ENCODE data around the gene JAML. TPM values are rescaled to one million over a fixed set of nuclear protein-coding genes. Genes with fewer than 3 reads are reported as not detected.

The JAML gene
- total RNA-seq, 4 donors from 2014 or later = 2.2 to 3.1 (median 2.6) TPM

DNA sequence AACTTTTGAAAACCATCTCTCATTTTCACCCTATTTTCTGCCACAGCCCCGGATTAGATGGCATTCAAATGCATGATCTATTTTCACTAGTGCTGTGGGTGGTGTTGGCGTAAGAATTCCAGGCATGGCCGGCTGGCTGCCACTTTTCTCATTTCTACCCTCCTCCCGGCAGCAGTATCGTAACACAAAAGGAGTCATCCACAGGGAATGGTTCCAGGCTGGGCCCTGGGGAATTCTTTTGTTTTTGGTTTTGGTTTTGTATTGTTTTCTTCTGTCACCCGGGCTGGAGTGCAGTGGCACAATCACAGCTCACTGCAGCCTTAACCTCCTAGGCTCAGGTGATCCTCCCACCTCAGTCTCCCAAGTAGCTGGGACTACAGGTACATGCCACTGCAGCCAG is 13.8 kb downstream of the JAML start:
- no peak for DNase-seq
- H3K36me3 ChIP-seq = no peaks in the 10 kb centered on the region
- H3K4me1 ChIP-seq = peaks cover 0 to 7% of the 10 kb centered on the region in 2 donors
- no peaks in the 10 kb centered on the region for H3K27me3 ChIP-seq
- H3K9me3 ChIP-seq = no peaks in the 10 kb centered on the region
- no peak overlapping the region for H3K4me3 ChIP-seq (replicated peaks in 1 of 3)
- H3K27ac ChIP-seq = no peak overlapping the region
- no peak for TF ChIP-seq POLR2A (IDR thresholded peaks at IDR 0.05)
- TF ChIP-seq, protein P1, sequence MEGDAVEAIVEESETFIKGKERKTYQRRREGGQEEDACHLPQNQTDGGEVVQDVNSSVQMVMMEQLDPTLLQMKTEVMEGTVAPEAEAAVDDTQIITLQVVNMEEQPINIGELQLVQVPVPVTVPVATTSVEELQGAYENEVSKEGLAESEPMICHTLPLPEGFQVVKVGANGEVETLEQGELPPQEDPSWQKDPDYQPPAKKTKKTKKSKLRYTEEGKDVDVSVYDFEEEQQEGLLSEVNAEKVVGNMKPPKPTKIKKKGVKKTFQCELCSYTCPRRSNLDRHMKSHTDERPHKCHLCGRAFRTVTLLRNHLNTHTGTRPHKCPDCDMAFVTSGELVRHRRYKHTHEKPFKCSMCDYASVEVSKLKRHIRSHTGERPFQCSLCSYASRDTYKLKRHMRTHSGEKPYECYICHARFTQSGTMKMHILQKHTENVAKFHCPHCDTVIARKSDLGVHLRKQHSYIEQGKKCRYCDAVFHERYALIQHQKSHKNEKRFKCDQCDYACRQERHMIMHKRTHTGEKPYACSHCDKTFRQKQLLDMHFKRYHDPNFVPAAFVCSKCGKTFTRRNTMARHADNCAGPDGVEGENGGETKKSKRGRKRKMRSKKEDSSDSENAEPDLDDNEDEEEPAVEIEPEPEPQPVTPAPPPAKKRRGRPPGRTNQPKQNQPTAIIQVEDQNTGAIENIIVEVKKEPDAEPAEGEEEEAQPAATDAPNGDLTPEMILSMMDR (IDR thresholded peaks at IDR 0.05) = no peak
- WGBS, 2 donors = 28 to 46% methylated on average over 6 of the region's 6 CpGs
- intact Hi-C loops (cut with DNase I) = no loop called here

DNA sequence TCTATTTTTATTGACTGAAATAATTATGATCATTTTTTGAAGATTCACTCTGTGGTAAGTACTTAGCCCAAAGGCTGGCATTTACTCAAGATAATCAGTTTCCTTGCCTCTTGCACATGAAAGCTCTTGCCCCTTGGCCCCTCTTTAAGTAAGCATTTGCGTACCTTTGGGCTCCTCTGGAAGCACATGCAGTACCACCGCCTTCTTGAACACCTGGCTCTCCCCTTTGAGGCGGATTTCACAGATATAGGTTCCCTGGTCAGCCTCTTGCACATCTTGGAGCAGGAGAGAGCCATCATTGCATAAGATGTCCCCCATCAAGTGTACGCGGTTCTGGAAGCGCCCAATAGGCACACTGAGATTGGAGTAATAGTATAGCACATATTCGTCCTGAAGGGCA is 14.5 kb downstream of the JAML start:
- TF ChIP-seq, protein P1 (IDR thresholded peaks at IDR 0.05) = no peak
- TF ChIP-seq POLR2A (IDR thresholded peaks at IDR 0.05) = no peak
- WGBS, 2 donors = 91 to 98% methylated on average over 7 of the region's 7 CpGs
- DNase-seq = no peak
- Histone ChIP-seq H3K36me3 (no peaks in the 10 kb centered on the region), H3K4me1 (peaks cover 0 to 7% of the 10 kb centered on the region in 2 donors), H3K27ac (no peak overlapping the region), H3K9me3 (no peaks in the 10 kb centered on the region), H3K4me3 (replicated peaks in 1 of 3) (no peak overlapping the region), H3K27me3 (no peaks in the 10 kb centered on the region)
- intact Hi-C loops (cut with DNase I) = no loop called here

DNA sequence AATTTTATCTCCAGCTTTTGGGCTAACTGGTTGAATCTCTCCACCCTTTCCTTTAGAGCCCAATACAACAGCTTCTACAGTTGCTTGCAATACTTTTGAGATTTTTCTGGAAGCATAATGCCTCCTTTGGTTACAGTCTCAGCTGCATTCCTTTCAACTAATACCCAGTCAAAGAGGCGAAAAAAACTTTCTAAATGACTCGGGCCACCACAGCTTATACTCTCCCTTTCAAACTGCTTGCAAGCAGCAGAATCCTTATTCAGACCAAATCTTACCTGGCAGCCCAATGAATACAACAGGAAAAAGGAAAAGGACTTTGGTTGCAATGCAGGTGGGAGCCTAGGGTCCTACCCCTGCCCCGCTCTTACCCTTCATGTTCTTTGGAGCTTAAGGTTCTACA is 15.8 kb downstream of the JAML start:
- no peaks in the 10 kb centered on the region for H3K9me3 ChIP-seq
- DNase-seq = no peak
- intact Hi-C loops (cut with DNase I) = no loop called here
- TF ChIP-seq, protein P1 (IDR thresholded peaks at IDR 0.05) = no peak
- no peak for TF ChIP-seq POLR2A (IDR thresholded peaks at IDR 0.05)
- peaks cover 0 to 7% of the 10 kb centered on the region in 2 donors for H3K4me1 ChIP-seq
- no peaks in the 10 kb centered on the region for H3K27me3 ChIP-seq
- WGBS, 2 donors = 73 to 86% methylated on average over 3 of the region's 3 CpGs
- no peak overlapping the region for H3K4me3 ChIP-seq (replicated peaks in 1 of 3)
- H3K36me3 ChIP-seq = no peaks in the 10 kb centered on the region
- no peak overlapping the region for H3K27ac ChIP-seq

DNA sequence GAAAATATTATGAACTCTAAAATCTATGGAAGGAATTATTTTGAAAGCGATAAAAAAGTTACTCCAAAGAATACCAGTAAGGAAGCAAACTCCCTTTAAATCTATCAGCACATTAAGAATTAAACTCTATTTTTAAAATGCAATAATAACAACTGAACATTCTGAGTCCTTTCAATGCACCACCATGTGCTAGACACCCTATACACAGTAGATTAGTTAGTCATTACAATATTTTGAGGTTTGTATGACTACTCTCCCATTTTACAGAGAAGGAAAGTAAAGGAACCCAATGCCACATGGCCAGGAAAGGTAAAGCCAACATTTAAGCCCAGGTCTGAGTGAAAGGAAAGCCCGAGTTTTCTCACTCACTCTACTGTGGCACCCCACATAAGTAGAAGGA is 17.7 kb downstream of the JAML start:
- DNase-seq = no peak
- H3K4me3 ChIP-seq (replicated peaks in 1 of 3) = no peak overlapping the region
- peaks cover 0 to 7% of the 10 kb centered on the region in 2 donors for H3K4me1 ChIP-seq
- H3K36me3 ChIP-seq = no peaks in the 10 kb centered on the region
- WGBS, 2 donors = 83 to 90% methylated on average over 2 of the region's 2 CpGs
- intact Hi-C loops (cut with DNase I) = no loop called here
- no peak overlapping the region for H3K27ac ChIP-seq
- no peak for TF ChIP-seq POLR2A (IDR thresholded peaks at IDR 0.05)
- TF ChIP-seq, protein P1 (IDR thresholded peaks at IDR 0.05) = no peak
- H3K27me3 ChIP-seq = no peaks in the 10 kb centered on the region
- no peaks in the 10 kb centered on the region for H3K9me3 ChIP-seq

DNA sequence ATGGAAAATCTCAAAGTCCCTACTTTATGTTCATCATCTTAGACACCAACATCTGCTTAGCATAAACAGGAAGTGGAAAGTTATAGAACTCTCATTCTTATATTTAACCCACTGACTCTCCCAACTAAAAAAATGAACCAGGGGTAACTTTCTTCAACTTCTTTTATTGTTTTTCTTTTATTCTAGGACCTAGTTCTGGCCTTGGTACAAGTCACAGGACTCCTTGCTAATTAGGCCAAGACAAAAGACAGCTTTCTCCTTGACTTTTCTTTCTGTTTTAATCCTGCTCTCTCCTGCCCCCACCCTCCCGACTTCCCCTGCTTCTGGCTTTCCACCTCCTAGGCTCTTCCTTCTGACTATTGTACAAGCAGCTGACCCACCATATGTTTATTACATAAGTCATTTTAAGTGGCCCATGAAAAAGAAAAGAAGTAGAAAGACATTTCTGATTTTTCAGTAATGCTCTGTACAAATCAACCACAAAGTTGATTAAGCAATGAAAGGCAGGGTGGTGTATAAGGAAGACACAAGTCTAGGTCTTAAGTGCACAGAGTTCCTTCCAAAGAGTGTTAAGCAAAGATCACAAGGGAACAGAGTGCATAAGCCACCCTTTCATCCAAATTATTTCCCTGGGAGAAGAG is 18.3 kb downstream of the JAML start:
- no peak for TF ChIP-seq POLR2A (IDR thresholded peaks at IDR 0.05)
- TF ChIP-seq, protein P1 (IDR thresholded peaks at IDR 0.05) = no peak
- intact Hi-C loops (cut with DNase I) = no loop called here

More for the DNA sequence above, 18.3 kb downstream of the JAML start:
- 48 to 60% methylated on average over 1 of the region's 1 CpG for WGBS, 2 donors
- Histone ChIP-seq H3K9me3 (no peaks in the 10 kb centered on the region), H3K27me3 (no peaks in the 10 kb centered on the region), H3K4me3 (replicated peaks in 1 of 3) (no peak overlapping the region), H3K4me1 (peaks cover 0 to 7% of the 10 kb centered on the region in 2 donors), H3K36me3 (no peaks in the 10 kb centered on the region), H3K27ac (no peak overlapping the region)
- no peak for DNase-seq
